ENCODE measurements around the gene ALDH1A1. TPM values are rescaled to one million over a fixed set of nuclear protein-coding genes. Genes with fewer than 3 reads are reported as not detected.

Gene ALDH1A1
- total and polyA plus RNA-seq, 2 donors (not counting 3 experiments of a cell fraction or from before 2014, with no cell fraction given): 91.1 to 287 TPM

DNA sequence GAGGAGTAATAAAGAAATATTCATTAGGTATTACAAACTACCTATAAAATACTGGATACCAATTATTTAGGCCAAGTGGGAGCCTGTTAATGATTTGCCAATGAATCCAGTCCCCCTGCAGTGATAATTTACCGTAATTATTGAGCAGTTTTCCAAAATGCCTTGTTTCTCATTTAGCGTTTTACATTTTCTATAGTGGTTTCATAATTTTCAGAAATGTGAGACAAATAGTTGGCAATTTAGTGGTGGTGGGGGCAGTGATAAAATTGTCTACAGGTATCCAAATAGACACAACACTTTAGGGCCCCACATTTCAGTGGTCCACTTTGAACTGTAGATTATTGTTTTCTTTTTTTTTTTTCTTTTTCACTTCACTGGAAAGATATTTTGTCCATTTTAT, 27.3 kb upstream of the ALDH1A1 start:
- DNase-seq (ENCODE audit: low read depth, low spot score): no peak
- dilution Hi-C loops (cut with MboI; ENCODE audit: extremely low pct_ligation_motif_present, low sequenced_read_pairs) (no loop called here), intact Hi-C loops (cut with micrococcal nuclease) (no loop called here)
- H3K27me3 ChIP-seq (ENCODE audit: control insufficient read depth in 2 of 2, insufficient read depth in 2 of 2, low read length in 2 of 2): no peaks in the 10 kb centered on the region
- no peaks in the 10 kb centered on the region for H3K36me3 ChIP-seq (ENCODE audit: control insufficient read depth in 2 of 2, extremely low read depth in 1 of 2, insufficient read depth in 2 of 2, low read length in 2 of 2)
- no peak overlapping the region for H2AFZ ChIP-seq (ENCODE audit: low read depth, low read length)
- no TSS peak for BruUV-seq (replicated peaks)
- H3K9me1 ChIP-seq (replicated peaks; ENCODE audit: control insufficient read depth, extremely low read depth, insufficient read depth, low read length): no peaks in the 10 kb centered on the region
- no peak overlapping the region for H3K4me2 ChIP-seq (ENCODE audit: insufficient read depth, low read length)
- no peaks in the 10 kb centered on the region for H4K20me1 ChIP-seq (replicated peaks; ENCODE audit: control insufficient read depth, extremely low read depth, insufficient read depth, low read length)
- no peak overlapping the region for H3K27ac ChIP-seq (ENCODE audit: insufficient read depth, low read depth, low read length)
- CTCF ChIA-PET: no interaction called here
- POLR2A ChIA-PET: no interaction called here
- H3K4me1 ChIP-seq (ENCODE audit: control insufficient read depth, extremely low read depth, insufficient read depth, low read length): no peaks in the 10 kb centered on the region
- H3K9me3 ChIP-seq (replicated peaks; ENCODE audit: control insufficient read depth, insufficient read depth, low read length): no peaks in the 10 kb centered on the region
- H3K79me2 ChIP-seq (ENCODE audit: control insufficient read depth, insufficient read depth, low read length): no peaks in the 10 kb centered on the region
- H3K4me3 ChIP-seq (replicated peaks in 1 of 3; ENCODE audit: insufficient read depth in 1 of 3, low read depth in 1 of 3, low read length in 3 of 3): no peak overlapping the region
- no peak overlapping the region for H3K9ac ChIP-seq (replicated peaks; ENCODE audit: extremely low read depth, insufficient read depth, low read length)
- TF ChIP-seq POLR2AphosphoS5 (IDR thresholded peaks at IDR 0.05; ENCODE audit: insufficient read depth, low read depth, low read length) (no peak), CTCF (IDR thresholded peaks at IDR 0.05; ENCODE audit: extremely low read depth in 1 of 2, insufficient read depth in 1 of 2, low read depth in 1 of 2, low read length in 2 of 2) (no peak), POLR2A (IDR thresholded peaks at IDR 0.05; ENCODE audit: low read depth, low read length) (no peak), EZH2 (IDR thresholded peaks at IDR 0.05; ENCODE audit: borderline replicate concordance, low read depth, low read length, severe bottlenecking) (no peak), GATA2 (IDR thresholded peaks at IDR 0.05; ENCODE audit: insufficient read depth, insufficient read length, low read depth, low read length) (no peak), FOS (IDR thresholded peaks at IDR 0.05; ENCODE audit: borderline replicate concordance, insufficient read depth, low read length) (no peak), MYC (IDR thresholded peaks at IDR 0.05; ENCODE audit: low read depth, low read length) (no peak), JUN (IDR thresholded peaks at IDR 0.05; ENCODE audit: borderline replicate concordance, insufficient read depth, insufficient read length, low read depth) (no peak), MAX (IDR thresholded peaks at IDR 0.05; ENCODE audit: insufficient read depth, insufficient read length) (no peak)
- FAIRE-seq: no peak
